KMS-11 (cell line): ENCODE data around the gene PRDX2.

ENCODE experiments used
- H2AFZ ChIP-seq: fragments of 200-600 bp; sonication (generic); 2 replicates; pipeline ENCODE4 v1.6.1; 2016; ENCODE audit warnings: antibody characterized with exemption, mixed run types, low read depth
- H3K27ac ChIP-seq: fragments of 200-600 bp; sonication (generic); 2 replicates; pipeline ENCODE4 v1.6.1; 2016; ENCODE audit warnings: mild to moderate bottlenecking, mixed run types
- H3K27me3 ChIP-seq: fragments of 200-600 bp; sonication (generic); 2 replicates; pipeline ENCODE4 v1.6.1; 2017; ENCODE audit warnings: mild to moderate bottlenecking, low read depth, mixed run types, moderate library complexity; ENCODE audit not compliant: insufficient read depth
- H3K36me3 ChIP-seq: fragments of 200-600 bp; sonication (generic); 2 replicates; pipeline ENCODE4 v1.6.1; 2017; ENCODE audit warnings: mild to moderate bottlenecking, mixed run types; ENCODE audit not compliant: insufficient read depth
- H3K4me1 ChIP-seq: fragments of 200-600 bp; sonication (generic); 2 replicates; pipeline ENCODE4 v1.6.1; 2016; ENCODE audit warnings: mild to moderate bottlenecking, low read depth, mixed run types; ENCODE audit not compliant: poor library complexity, severe bottlenecking
- H3K4me2 ChIP-seq: fragments of 200-600 bp; sonication (generic); 2 replicates; pipeline ENCODE4 v1.7.0; 2016; ENCODE audit warnings: mild to moderate bottlenecking, mixed run types
- H3K4me3 ChIP-seq: fragments of 200-600 bp; sonication (generic); IDR thresholded peaks from 2 replicates; pipeline ENCODE4 v1.6.1; 2017; ENCODE audit warnings: low read depth, low read length, mixed read lengths; ENCODE audit not compliant: insufficient read depth
- H3K79me2 ChIP-seq: fragments of 200-600 bp; sonication (generic); 2 replicates; pipeline ENCODE4 v1.6.1; 2016; ENCODE audit warnings: low read depth, mixed run types; ENCODE audit not compliant: insufficient read depth
- H3K9ac ChIP-seq: fragments of 200-600 bp; sonication (generic); 2 replicates; pipeline ENCODE4 v1.6.1; 2016; ENCODE audit warnings: mild to moderate bottlenecking, mixed run types
- H4K20me1 ChIP-seq: fragments of 200-600 bp; sonication (generic); 2 replicates; pipeline ENCODE4 v1.6.1; 2016; ENCODE audit warnings: mild to moderate bottlenecking, mixed run types; ENCODE audit not compliant: insufficient read depth
- CTCF ChIP-seq: fragments of 200-600 bp; sonication (generic); conservative IDR thresholded peaks from 2 replicates; pipeline ENCODE4 v1.6.1; 2017; ENCODE audit warnings: low read depth, mild to moderate bottlenecking, antibody characterized with exemption, low read length, moderate library complexity, mixed read lengths

Gene PRDX2

GRCh38 chr19:12767666-12768065 lies 33.9 kb downstream of the PRDX2 start:
- H3K27me3 ChIP-seq: no peaks in the 10 kb centered on the region
- no peaks in the 10 kb centered on the region for H3K36me3 ChIP-seq
- no peak overlapping the region for H3K27ac ChIP-seq
- no peak overlapping the region for H3K9ac ChIP-seq
- TF ChIP-seq CTCF: no peak
- H4K20me1 ChIP-seq: no peaks in the 10 kb centered on the region
- H3K4me1 ChIP-seq: peaks cover 3% of the 10 kb centered on the region
- H3K4me3 ChIP-seq: no peak overlapping the region
- no peak overlapping the region for H2AFZ ChIP-seq
- H3K79me2 ChIP-seq: no peaks in the 10 kb centered on the region
- no peak overlapping the region for H3K4me2 ChIP-seq

GRCh38 chr19:12767150-12767549 lies 34.5 kb downstream of the PRDX2 start:
- no peak overlapping the region for H3K4me2 ChIP-seq
- H4K20me1 ChIP-seq: no peaks in the 10 kb centered on the region
- H3K79me2 ChIP-seq: no peaks in the 10 kb centered on the region
- peaks cover 3% of the 10 kb centered on the region for H3K4me1 ChIP-seq
- no peak overlapping the region for H3K4me3 ChIP-seq
- H3K27me3 ChIP-seq: no peaks in the 10 kb centered on the region
- TF ChIP-seq CTCF: no peak
- H3K9ac ChIP-seq: no peak overlapping the region
- H3K36me3 ChIP-seq: no peaks in the 10 kb centered on the region
- no peak overlapping the region for H3K27ac ChIP-seq
- no peak overlapping the region for H2AFZ ChIP-seq

- no peaks in the 10 kb centered on the region for H3K36me3 ChIP-seq
- no peaks in the 10 kb centered on the region for H3K4me1 ChIP-seq
- no peaks in the 10 kb centered on the region for H4K20me1 ChIP-seq
- H3K4me3 ChIP-seq: no peak overlapping the region
- H2AFZ ChIP-seq: peak overlapping the region; percentile 61; the same call in 1 of the 2 replicates
- H3K27ac ChIP-seq: no peak overlapping the region
- no peaks in the 10 kb centered on the region for H3K27me3 ChIP-seq
- H3K9ac ChIP-seq: no peak overlapping the region
- H3K4me2 ChIP-seq: peak overlapping the region; percentile 80
- H3K79me2 ChIP-seq: no peaks in the 10 kb centered on the region
- TF ChIP-seq CTCF: peak; percentile 85
Observed at GRCh38 chr19:12766051-12766521, 35.5 kb downstream of the PRDX2 start.

GRCh38 chr19:12764698-12765097 lies 36.9 kb downstream of the PRDX2 start:
- TF ChIP-seq CTCF: no peak
- no peaks in the 10 kb centered on the region for H4K20me1 ChIP-seq
- H3K36me3 ChIP-seq: no peaks in the 10 kb centered on the region
- no peak overlapping the region for H3K27ac ChIP-seq
- H3K9ac ChIP-seq: no peak overlapping the region
- no peaks in the 10 kb centered on the region for H3K79me2 ChIP-seq
- H3K4me2 ChIP-seq: no peak overlapping the region
- no peak overlapping the region for H3K4me3 ChIP-seq
- no peaks in the 10 kb centered on the region for H3K4me1 ChIP-seq
- H2AFZ ChIP-seq: no peak overlapping the region
- no peaks in the 10 kb centered on the region; the same call in 1 of the 2 replicates for H3K27me3 ChIP-seq
